ENCODE data around the gene GNPAT.

Gene GNPAT

GRCh38 chr1:231318015-231318355 lies 77.0 kb downstream of the GNPAT start:
- TF ChIP-seq CTCF (IDR thresholded peaks at IDR 0.05) (no peak), ZFX (IDR thresholded peaks at IDR 0.05; ENCODE audit: borderline replicate concordance) (no peak)
- no peak overlapping the region for H3K27ac ChIP-seq

GRCh38 chr1:231318568-231318967 lies 77.6 kb downstream of the GNPAT start:
- TF ChIP-seq CTCF (IDR thresholded peaks at IDR 0.05) (no peak), ZFX (IDR thresholded peaks at IDR 0.05; ENCODE audit: borderline replicate concordance) (no peak)
- no peak overlapping the region for H3K27ac ChIP-seq

- no peak for TF ChIP-seq CTCF (IDR thresholded peaks at IDR 0.05)
- TF ChIP-seq ZFX (IDR thresholded peaks at IDR 0.05; ENCODE audit: borderline replicate concordance) = no peak
Observed at GRCh38 chr1:231319080-231319479, 78.1 kb downstream of the GNPAT start.

GRCh38 chr1:231322880-231323530 lies 82.0 kb downstream of the GNPAT start:
- peak; percentile 37; the same call in 1 of the 2 replicates for TF ChIP-seq CTCF (IDR thresholded peaks at IDR 0.05)
- TF ChIP-seq ZFX (IDR thresholded peaks at IDR 0.05; ENCODE audit: borderline replicate concordance) = no peak
- no peak overlapping the region for H3K27ac ChIP-seq

More at GRCh38 chr1:231319080-231319479, 78.1 kb downstream of the GNPAT start:
- no peak overlapping the region for H3K27ac ChIP-seq

- H3K27ac ChIP-seq = no peak overlapping the region
- TF ChIP-seq CTCF (IDR thresholded peaks at IDR 0.05) (no peak), ZFX (IDR thresholded peaks at IDR 0.05; ENCODE audit: borderline replicate concordance) (no peak)
Observed at GRCh38 chr1:231324660-231325059, 83.6 kb downstream of the GNPAT start.

- H3K27ac ChIP-seq = no peak overlapping the region
- TF ChIP-seq CTCF (IDR thresholded peaks at IDR 0.05) (no peak), ZFX (IDR thresholded peaks at IDR 0.05; ENCODE audit: borderline replicate concordance) (no peak)
Observed at GRCh38 chr1:231326248-231326647, 85.2 kb downstream of the GNPAT start.
